Measurements from ENCODE around the gene INA. TPM values are rescaled to one million over a fixed set of nuclear protein-coding genes. Genes with fewer than 3 reads are reported as not detected.

Gene INA
- total RNA-seq, 4 donors from 2014 or later: 0.60 to 1.3 TPM; not detected in 2

DNA sequence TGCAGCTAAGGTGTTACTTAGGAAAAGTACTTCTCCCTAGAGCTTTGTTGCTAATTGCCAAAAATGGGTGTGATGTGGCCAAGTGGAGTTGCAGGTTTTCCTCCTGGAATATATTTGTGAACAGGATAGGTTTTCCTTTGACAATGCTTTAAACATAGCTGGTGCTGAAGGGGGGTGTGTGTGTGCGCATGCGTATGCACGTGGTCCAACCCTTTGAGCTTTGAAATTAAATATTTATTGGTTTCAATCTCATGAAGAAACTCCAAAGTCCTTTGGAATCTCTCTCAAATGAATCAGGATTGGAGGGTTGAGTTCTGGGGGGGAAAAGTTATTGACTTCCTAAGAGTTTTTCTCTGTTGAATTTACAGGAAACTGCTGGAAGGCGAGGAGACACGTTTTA is 11.1 kb downstream of the INA start:
- H3K36me3 ChIP-seq: no peaks in the 10 kb centered on the region
- H3K27me3 ChIP-seq: peaks cover 41% of the 10 kb centered on the region
- no peaks in the 10 kb centered on the region for H3K9me3 ChIP-seq
- H3K27ac ChIP-seq: no peak overlapping the region
- TF ChIP-seq, protein P1, sequence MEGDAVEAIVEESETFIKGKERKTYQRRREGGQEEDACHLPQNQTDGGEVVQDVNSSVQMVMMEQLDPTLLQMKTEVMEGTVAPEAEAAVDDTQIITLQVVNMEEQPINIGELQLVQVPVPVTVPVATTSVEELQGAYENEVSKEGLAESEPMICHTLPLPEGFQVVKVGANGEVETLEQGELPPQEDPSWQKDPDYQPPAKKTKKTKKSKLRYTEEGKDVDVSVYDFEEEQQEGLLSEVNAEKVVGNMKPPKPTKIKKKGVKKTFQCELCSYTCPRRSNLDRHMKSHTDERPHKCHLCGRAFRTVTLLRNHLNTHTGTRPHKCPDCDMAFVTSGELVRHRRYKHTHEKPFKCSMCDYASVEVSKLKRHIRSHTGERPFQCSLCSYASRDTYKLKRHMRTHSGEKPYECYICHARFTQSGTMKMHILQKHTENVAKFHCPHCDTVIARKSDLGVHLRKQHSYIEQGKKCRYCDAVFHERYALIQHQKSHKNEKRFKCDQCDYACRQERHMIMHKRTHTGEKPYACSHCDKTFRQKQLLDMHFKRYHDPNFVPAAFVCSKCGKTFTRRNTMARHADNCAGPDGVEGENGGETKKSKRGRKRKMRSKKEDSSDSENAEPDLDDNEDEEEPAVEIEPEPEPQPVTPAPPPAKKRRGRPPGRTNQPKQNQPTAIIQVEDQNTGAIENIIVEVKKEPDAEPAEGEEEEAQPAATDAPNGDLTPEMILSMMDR (IDR thresholded peaks at IDR 0.05): no peak
- no peak for TF ChIP-seq POLR2AphosphoS5 (IDR thresholded peaks at IDR 0.05)
- no peak for TF ChIP-seq POLR2A (IDR thresholded peaks at IDR 0.05)
- TF ChIP-seq EP300 (IDR thresholded peaks at IDR 0.05): no peak
- H3K4me1 ChIP-seq: no peaks in the 10 kb centered on the region
- WGBS: 75% methylated on average over 5 of the region's 5 CpGs
- DNase-seq (ENCODE audit: low spot score in 2 of 2): no peak
- no peak overlapping the region for H3K4me3 ChIP-seq

DNA sequence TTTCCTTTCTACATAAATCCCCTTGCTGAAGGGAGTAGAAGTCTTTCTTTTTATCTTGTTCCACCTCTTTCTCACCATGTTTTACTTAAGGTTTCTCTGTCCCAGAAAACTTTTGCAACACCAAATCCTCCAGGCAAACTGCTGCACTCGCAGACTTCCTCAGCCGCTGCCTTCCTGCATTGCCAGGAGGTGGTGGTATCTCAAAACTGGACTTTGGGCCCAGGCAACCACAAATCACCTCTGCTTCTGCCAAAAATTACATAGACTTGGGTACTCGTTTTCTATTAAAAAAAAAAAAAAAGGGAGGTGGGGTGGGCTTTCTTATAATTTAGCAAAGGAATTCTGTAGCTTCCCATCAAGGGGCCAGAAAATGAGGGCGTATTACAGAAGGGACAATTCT is 14.7 kb downstream of the INA start:
- TF ChIP-seq POLR2A (IDR thresholded peaks at IDR 0.05): no peak
- TF ChIP-seq EP300 (IDR thresholded peaks at IDR 0.05): no peak
- TF ChIP-seq POLR2AphosphoS5 (IDR thresholded peaks at IDR 0.05): no peak
- TF ChIP-seq, protein P1 (IDR thresholded peaks at IDR 0.05): no peak
- Histone ChIP-seq H3K4me3 (no peak overlapping the region), H3K36me3 (no peaks in the 10 kb centered on the region), H3K9me3 (no peaks in the 10 kb centered on the region), H3K27me3 (peaks cover 31% of the 10 kb centered on the region), H3K4me1 (no peaks in the 10 kb centered on the region), H3K27ac (no peak overlapping the region)
- no peak for DNase-seq (ENCODE audit: low spot score in 2 of 2)
- WGBS: 87% methylated on average over 4 of the region's 4 CpGs

DNA sequence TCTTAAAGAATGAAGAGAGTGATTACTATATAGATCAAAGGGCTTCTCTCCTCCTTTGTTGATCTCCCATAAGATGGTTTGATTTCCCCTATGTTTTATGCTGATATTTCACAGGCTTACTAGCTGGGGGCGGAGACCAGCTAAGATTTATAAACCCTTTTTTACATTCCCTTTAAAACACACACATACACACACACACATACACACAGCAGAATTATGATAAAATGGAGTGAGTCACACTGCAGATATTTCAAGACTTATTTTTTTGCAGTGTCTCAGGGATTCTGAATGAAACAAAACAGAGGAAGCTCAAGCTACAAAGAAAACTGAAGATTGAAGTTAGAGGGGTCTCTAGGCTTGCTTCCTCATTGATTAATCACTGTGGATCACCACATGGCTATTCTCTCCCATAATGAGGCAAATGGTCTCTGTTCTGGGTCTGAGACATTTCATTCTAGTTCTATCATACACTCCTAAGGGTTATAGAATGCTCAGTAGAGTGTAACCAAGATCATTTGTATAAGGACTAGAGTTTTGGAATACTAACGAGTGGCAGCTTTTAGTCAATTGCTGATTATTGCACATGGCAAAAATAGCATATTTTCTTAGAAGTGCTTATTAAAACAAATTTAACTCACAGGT is 18.6 kb downstream of the INA start:
- no peak overlapping the region for H3K4me3 ChIP-seq
- TF ChIP-seq, protein P1 (IDR thresholded peaks at IDR 0.05): no peak
- TF ChIP-seq POLR2AphosphoS5 (IDR thresholded peaks at IDR 0.05) (no peak), POLR2A (IDR thresholded peaks at IDR 0.05) (no peak), EP300 (IDR thresholded peaks at IDR 0.05) (no peak)
- H3K27me3 ChIP-seq: peaks cover 7% of the 10 kb centered on the region
- 82% methylated on average over 2 of the region's 2 CpGs for WGBS
- H3K27ac ChIP-seq: no peak overlapping the region
- no peaks in the 10 kb centered on the region for H3K4me1 ChIP-seq
- no peaks in the 10 kb centered on the region for H3K9me3 ChIP-seq
- H3K36me3 ChIP-seq: peaks cover 2% of the 10 kb centered on the region
- DNase-seq (ENCODE audit: low spot score in 2 of 2): no peak

DNA sequence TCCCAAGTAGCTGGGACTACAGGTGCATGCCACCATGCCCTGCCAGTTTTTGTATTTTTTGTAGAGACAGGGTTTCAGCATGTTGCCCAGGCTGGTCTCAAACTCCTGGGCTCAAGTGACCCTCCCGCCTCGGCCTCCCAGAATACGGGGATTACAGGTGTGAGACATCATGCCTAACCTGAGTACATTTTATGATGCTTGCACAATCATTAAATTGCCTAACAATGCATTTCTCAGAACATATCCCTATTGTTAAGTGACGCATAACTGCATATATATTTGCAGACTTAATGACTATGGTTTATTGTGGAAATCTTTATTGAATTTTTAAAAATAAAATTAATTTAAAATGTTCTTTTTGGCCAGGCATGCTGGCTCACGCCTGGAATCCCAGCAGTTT is 30.7 kb downstream of the INA start:
- Histone ChIP-seq H3K4me1 (no peaks in the 10 kb centered on the region), H3K9me3 (no peaks in the 10 kb centered on the region), H3K4me3 (no peak overlapping the region), H3K27ac (no peak overlapping the region), H3K36me3 (peaks cover 64% of the 10 kb centered on the region), H3K27me3 (no peaks in the 10 kb centered on the region)
- DNase-seq (ENCODE audit: low spot score in 2 of 2): no peak
- no peak for TF ChIP-seq POLR2AphosphoS5 (IDR thresholded peaks at IDR 0.05)
- no peak for TF ChIP-seq POLR2A (IDR thresholded peaks at IDR 0.05)
- TF ChIP-seq EP300 (IDR thresholded peaks at IDR 0.05): no peak
- TF ChIP-seq, protein P1 (IDR thresholded peaks at IDR 0.05): no peak
- 94% methylated on average over 5 of the region's 5 CpGs for WGBS

DNA sequence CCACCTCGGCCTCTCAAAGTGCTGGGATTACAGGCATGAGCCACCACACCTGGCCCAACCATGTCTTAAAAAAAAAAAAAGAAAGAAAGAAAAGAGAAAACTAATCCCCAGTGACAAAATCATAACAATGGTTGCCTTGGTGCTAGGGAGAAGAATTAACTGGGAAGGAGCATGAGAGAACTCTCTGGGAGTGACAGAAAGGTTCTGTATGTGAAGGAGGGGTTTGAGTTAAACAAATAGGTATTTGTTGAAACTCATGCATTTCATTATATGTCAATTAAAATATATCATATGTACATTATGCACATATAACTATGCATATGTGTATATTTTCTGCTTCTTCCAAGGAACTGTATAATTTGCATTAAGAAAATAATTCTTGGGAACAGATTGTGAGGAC is 33.3 kb downstream of the INA start:
- TF ChIP-seq POLR2AphosphoS5 (IDR thresholded peaks at IDR 0.05) (no peak), POLR2A (IDR thresholded peaks at IDR 0.05) (no peak), EP300 (IDR thresholded peaks at IDR 0.05) (no peak)
- TF ChIP-seq, protein P1 (IDR thresholded peaks at IDR 0.05): no peak
- H3K36me3 ChIP-seq: peaks cover 70% of the 10 kb centered on the region
- DNase-seq (ENCODE audit: low spot score in 2 of 2): no peak
- 88% methylated on average over 1 of the region's 1 CpG for WGBS
- no peak overlapping the region for H3K27ac ChIP-seq
- no peaks in the 10 kb centered on the region for H3K27me3 ChIP-seq
- H3K4me3 ChIP-seq: no peak overlapping the region
- no peaks in the 10 kb centered on the region for H3K9me3 ChIP-seq
- H3K4me1 ChIP-seq: no peaks in the 10 kb centered on the region

Measured in suprapubic skin (tissue), 4 donors.